ENCODE data around the gene UQCRFS1.
"Not testable (repeated sequence)": the region's sequence is repeated elsewhere in the genome, so short reads cannot be mapped to it uniquely, and the experiment has no call there.

The UQCRFS1 gene

DNA sequence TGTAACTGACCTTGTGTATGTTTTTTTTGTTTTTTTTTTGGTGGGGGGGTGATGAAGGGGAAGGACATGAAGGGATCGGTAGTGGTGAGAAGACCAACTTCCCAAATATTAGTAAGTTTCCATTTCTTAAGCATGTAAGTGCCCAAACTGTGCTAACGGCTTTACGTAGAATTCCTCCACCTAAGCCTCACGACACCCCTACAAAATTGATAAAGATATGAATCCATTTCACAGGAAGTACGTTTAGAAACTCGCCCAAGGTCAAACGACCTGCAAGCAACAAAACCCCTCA lies 649 bp downstream of the UQCRFS1 start:
- DNase-seq, result no peak

DNA sequence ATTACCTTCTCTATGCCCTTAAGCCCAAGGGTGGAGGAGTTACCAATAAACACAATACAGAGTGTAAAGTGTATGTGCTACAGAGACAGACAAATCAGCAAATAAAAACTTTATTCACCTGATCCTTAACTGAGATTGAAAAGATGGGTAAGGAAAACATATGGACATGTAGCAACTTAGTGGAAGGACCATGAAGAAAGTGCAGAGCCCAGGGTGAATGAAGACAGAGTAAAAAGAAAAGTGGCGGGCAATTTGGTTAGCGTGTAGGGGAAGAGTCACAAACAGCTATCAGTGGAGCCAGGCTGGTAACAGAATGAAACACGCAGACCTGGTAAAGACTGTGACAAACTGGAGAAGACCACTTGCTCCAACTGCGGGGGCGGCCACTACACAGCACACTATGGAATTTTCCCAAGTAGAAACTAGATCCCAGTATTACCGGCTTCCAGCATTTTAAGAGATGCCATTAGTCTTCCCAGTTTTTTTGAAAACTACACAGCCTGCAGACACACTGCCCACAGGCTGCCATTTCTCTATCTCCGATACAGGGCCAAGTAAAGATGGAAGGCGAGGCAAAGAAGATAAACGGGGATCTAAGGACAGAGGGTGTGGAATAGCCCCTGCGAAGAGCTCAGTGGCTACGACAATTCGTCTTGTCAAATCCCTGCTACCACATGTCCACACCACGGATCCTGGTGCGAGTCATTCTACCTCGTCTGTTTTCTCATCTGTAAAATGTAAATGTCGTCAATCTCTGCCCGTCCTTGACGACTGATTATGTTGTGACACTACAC lies 1.2 kb downstream of the UQCRFS1 start:
- peak in 1 of 2 donors; percentile 27 for DNase-seq

DNA sequence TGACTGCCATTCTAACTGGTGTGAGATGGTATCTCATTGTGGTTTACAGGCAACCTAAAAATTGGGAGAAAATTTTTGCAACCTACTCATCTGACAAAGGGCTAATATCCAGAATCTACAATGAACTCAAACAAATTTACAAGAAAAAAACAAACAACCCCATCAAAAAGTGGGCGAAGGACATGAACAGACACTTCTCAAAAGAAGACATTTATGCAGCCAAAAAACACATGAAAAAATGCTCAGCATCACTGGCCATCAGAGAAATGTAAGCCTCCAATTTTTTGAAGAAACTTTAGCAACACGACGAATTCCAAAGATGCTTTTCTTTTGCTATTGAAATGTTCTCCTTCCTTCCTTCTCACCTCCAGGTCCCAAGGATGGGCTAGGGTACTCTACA lies 1.9 kb downstream of the UQCRFS1 start:
- not testable (repeated sequence) for DNase-seq

DNA sequence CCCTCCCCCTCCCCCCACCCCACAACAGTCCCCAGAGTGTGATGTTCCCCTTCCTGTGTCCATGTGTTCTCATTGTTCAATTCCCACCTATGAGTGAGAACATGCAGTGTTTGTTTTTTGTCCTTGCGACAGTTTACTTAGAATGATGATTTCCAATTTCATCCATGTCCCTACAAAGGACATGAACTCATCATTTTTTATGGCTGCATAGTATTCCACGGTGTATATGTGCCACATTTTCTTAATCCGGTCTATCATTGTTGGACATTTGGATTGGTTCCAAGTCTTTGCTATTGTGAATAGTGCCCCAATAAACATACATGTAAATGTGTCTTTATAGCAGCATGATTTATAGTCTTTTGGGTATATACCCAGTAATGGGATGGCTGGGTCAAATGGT lies 2.4 kb downstream of the UQCRFS1 start:
- not testable (repeated sequence) for DNase-seq

DNA sequence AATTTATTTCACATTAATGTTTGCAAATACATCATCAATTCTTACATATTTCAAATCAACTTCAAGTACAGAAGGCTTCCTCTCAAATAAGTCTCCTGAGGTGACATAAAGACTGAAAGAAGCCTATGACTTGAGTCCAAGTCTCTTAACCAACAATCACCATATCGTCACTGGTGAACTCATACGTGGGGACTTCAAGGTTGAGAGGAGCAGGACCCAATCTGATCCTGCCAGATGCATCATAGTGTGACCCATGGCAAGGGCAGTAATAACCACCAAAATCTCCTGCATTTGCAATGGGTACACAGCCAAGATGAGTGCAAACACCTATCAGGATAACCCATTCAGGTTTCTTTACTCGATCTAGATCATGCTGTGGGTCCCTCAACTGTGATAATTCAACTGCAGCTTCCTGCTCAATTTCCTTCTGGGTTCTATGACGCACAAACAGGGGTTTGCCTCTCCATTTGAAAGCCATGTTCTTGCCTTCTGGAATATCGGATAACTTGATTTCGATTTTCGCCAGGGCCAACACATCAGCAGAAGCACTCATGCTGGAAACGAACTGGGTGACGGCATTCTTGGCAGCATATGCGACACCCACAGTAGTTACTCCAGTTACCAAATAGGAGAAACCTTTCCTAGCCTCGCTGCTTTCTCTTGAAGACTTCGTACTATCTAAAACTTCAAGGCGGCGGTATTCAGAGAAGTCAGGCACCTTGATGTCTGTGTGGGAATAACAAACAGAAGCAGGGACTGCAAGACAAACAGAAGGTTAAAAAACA lies 5.4 kb downstream of the UQCRFS1 start:
- not testable (repeated sequence) for DNase-seq

DNA sequence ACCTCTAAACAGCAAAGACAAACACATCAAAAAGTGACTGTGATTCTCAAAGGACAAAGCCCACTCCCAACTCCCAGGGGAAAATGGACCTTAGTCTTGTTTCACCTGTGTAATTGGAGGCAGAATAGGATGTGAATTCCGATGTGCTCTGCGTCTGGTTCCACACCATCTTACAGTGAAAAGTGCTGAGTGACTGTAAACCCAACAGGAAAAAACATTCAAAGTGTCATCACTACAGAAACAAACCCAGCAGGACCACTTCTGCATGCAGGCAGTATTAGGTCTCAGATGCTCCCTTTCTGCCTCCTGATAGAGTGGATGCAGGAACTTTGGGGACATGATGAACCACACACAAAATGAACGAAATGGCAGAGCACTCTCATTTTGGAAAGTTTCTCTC lies 6.5 kb downstream of the UQCRFS1 start:
- no peak for DNase-seq

DNA sequence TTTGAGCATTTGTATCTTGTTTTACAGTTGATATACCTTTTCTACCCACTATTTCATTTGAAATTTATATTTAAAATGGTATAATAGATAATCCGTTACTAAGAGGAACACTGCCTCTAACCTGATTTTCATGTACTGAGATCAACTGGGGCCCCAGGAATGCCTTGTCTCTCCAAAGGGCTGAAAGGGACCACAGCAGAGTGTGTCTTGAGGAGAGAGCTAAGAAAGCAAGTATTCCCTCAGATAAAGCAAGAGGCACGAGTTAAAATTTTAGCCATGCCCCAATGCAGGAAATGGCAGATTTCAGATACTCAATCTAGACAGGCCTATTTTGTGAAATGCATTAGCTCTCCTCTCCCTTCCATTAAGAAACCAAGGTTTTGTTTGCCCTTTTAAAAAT lies 10.7 kb downstream of the UQCRFS1 start:
- no peak for DNase-seq

DNA sequence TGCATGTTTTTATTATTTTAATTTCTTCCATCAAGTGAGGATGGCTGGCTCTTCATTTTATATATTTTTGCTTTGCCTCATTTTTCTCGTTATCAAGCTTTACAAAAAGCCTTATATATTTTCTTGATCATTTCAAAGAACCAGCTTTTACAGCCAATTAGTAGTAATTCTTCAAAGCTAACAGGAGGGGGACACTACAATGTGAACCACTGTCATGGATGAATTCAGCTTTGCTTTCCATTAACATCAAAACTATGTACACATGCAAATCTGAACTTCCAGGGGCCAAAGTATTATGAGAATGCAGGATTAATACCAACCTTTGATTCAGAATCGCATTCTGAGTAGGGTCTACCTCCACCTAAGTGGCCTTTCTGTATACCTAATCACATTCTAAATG lies 11.1 kb downstream of the UQCRFS1 start:
- no peak for DNase-seq

DNA sequence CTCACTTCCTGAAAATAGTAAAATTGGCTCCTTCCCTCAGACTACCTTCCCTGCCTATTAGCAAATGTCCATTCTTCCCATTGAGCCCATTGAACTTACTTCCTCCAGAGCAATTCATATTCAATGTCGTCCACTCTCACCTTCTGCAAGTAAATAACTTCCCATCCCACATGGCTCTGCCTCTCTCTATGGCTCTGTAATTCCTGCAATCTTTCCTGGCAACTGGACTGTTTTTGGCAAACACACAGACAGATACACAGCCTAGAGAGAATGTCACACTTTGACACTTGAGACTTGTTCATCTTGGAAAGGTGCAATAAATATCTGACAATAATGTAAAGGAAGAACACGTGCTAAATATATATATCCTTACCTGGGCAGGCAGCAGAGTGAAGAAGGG lies 18.3 kb downstream of the UQCRFS1 start:
- DNase-seq, result no peak

DNA sequence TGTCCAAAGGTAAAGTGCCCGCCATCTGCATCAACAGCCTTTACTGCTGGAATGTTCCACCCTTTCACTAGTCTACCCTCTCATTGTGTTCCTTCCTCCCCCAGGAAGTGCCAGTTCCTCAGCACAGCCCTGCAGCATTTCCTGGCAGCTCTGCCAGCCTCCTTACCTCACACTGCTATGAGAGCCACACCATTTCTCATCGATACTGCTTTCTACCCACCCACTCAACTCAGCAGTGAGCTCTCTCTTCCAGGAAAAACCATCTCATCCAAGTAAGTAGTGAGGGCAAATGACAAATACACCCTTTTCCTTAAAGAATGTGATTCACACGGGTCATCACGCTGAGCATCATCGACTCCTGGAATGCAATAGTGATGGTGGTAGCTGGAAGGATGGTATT lies 19.8 kb downstream of the UQCRFS1 start:
- no peak for DNase-seq

DNA sequence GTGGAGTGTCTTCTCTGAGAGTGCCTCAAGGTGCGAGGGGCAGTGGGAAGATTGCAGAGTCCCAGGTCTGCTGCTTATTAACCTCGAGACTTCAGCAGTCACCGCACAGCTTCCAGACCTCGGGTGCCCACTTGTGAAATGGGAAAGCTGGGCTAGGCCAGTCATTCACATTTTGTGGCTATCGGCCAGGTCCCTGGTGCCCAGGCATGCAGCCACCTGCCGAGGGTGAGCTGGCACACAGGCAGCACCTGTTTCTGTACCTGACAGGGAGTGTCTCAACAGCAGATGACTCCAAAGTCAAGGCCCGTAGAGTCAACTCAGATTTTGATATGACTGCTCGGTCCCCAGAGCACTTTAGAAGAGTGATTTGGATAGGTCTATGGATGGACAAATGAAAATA lies 21.9 kb downstream of the UQCRFS1 start:
- DNase-seq, result no peak

DNA sequence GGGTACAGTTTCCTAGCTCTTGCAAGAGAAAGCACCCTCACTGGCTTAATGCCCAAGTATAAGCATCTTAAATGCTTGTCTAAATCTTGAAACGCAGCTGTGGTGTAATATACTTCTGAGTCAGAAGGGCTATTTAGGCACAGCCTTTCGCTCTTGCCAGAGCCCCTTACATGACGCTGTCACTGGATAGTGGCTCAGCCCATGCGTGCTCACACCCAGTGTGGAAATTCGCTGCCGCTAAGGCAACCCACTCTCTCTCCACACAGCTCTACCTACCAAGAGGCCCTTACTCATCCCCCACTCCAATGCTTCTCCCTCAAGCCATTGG lies 24.0 kb downstream of the UQCRFS1 start:
- no peak for DNase-seq

DNA sequence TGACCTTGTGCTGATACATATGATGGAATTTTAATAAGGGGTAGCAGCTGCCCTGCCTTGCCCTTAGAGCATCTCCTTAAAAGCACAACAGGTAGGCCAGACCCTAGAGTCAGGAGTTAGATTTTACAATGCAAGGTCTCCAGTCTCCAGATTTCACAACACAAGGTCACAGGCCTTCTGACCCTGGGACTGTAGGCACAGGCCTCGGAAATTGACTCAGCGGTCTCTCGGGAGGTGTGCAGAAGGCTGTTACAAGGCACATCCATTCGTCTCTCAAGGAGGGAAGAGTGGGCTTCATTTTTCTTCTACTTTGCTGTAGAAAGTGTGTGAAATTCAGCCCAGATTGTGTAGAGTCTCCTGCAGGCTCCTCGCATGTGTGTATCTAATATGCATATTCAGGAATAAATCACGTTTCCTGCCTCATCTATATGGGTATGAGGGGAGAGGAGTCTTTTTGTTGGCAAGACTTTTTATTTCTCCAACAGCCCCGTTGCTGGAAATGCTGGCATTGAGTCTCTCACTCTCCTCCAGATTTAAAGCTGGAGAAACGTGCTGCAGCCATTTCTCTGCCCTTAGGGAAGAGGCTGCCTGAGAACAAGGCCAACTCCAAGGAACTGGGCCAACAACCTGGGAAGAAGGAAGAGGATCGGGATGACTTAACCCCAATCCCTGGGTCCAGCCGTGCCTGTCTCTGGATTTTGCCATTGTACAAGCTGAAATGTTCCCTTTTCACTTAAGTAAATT lies 24.5 kb downstream of the UQCRFS1 start:
- DNase-seq, result no peak

DNA sequence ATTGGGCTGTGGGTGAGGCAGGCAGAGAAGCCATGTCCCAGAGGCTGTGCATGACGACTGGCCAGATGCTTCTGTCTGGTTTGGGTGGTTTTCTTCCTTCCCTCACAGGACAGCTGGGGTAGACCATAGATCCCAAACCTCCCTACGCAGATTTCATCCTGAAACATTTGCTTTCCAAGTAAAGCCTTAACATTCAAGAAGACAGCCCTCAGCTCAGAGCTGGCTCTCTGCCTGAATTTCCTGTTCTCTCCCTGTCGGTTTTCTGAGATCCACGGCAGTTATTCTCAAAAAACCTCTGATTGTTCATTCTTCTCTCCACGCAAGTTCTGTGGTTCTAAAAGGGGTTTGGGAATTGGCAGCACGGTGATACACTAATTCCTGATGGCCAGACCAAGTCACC lies 25.3 kb downstream of the UQCRFS1 start:
- no peak for DNase-seq

DNA sequence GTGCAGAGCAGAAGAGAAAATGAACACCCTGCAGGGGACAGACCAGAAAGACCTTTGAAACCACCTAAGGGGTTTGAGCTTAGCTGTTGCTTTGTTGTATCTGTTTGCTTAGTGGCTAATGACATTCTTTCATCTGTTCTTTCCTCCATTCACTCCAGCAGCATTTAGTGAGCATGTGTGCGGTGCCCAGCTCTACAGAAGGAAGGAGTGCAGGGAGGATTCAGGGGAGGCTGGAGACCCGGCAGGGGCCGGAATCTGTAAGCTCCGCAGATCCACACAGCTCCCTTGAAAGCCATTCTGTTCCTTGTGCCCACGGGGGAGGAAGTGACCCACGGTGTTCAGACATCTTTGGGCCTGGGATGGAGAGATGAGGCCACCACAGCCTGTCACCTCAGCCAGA lies 27.5 kb downstream of the UQCRFS1 start:
- no peak for DNase-seq

DNA sequence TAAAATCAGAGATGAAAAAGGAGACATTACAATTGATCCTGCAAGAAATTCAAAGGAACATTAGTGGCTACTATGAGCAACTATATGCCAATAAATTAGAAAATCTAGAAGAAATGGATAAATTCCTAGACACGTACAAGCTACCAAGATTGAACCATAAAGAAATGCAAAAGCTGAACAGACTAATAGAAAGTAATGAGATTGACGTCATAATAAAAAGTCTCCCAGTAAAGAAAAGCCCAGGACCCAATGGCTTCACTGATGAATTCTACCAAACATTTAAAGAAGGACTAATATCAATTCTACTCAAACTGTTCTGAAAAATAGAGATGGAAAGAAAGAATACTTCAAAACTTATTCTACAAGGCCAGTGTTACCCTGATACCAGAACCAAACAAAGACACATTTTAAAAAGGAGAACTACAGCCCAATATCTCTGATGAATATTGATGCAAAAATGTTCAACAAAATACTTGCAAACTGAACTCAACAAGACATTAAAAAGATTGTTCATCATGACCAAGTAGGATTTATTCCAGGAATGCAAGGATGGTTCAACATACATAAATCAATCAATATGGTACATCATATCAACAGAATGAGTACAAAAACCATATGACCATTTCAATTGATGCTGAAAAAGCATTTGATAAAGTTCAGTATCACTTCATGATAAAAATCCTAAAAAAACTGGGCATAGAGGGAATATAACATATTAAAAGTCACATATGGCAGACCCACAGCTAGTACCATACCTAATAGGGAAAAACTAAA lies 35.8 kb downstream of the UQCRFS1 start:
- DNase-seq, result no peak

DNA sequence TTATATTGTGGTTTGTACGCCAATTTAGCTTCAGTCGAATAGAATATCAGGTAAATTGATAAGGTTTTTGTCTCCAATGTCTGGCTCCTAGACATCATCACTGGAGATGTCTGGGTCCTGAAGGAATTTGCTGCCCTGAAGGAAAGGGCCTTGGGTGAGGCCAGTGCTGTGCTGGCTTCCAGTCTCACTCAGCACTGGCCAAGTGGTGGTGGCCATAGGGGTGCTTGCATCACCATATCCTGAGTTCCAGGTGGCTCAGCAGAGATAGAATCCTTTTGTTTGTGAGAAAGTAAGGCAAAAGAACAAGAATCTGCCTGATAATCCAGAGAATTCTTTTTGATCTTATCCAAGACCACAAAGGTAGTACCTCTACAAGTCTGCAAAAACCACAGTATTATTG lies 39.1 kb downstream of the UQCRFS1 start:
- DNase-seq, result no peak

DNA sequence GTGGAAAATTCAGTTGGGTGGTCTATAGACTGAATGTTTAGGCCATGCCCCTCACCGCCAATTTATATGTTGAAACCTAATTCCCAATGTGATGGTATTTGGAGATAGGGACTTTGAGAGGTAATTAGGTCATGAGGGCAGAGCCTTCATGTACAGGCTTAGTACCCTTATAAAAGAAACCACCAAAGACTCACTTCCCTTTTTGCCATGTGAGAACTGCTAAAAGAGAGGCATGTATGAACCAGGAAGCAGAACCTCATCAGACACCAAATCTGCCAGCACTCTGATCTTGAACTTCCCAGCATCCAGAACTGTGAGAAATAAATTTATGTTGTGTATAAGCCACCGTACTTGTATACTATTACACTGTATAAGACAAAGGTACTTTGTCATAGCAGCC lies 40.6 kb downstream of the UQCRFS1 start:
- DNase-seq, result no peak

DNA sequence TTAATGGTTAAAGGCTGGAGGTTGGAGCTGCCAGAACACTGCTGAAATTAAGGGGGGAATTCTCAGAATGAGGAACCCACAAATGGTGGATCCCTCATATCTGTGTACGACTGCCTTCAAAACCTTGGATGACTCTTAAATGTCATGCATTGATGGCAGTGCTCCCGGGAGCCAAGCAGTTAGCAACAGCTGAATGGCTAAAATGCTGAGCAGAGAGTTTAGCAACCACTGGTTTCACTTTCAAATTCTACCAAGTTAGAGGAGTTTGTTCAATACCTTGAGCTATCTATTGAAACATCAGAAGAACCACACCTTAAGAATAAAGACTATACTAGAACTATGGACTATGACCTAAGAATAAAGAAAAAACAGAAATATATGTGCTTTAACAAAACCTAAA lies 41.4 kb downstream of the UQCRFS1 start:
- no peak for DNase-seq

DNA sequence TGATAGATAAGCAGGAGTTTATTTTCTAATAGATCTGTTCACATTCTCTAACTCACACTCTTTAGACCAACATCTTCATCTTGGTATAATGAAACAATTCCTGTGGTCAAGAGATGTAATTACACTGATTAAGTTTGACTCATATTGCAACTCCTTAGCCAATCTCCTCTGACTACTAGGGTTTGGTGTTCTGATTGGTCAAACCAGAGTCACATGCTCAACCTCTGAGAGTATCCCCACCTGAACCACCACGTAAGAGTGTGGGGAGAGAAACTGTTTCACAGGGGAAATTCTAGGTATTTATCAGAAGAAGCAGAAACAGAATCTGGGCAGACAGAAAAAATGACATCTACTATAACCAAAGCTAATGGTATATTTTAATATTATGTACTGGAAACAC lies 42.4 kb downstream of the UQCRFS1 start:
- DNase-seq, result no peak

DNA sequence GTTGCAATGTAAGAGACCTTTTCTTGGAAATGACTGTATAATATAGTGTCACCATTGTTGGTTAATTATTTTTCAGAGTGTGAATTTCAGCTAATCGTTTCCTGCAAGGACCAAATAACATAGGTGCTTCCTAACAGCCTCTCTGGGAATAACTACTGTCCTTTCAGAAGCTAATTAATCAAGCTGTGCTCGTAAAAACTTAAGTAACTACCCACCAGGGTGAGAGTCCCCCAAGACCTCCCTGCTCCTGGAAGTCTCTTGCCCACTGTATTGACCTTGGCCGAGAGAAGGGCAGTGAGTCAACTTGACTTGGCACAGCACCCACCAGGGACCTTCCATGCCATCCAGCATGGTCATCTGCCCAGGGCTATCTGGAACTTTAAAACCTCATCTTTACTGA lies 50.3 kb downstream of the UQCRFS1 start:
- DNase-seq, result no peak

DNA sequence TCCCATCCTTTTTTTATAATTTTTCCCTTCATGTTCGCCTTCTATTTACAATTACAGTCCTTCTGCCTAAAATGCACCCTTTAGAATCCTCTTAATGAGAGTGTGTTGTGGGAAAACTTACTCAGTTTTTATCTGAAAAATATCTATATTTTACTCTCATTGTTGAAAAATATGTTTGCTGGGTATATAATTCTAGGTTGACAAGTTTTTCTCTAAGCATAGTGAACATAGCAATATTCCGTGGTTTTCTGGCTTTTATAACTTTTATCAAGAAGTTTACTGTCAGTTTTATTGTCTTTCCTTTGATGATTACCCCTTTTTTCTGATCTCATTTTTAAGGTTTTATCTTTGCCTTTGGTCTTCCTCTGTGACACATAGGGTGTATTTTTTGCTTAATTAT lies 57.3 kb downstream of the UQCRFS1 start:
- DNase-seq, result no peak

Measured in CD4-positive, alpha-beta T cell treated with Interferon alpha-2 for 1 hour (primary cell).